Ascending aorta (tissue), 2 donors: ENCODE measurements around the gene ZNF800. TPM values are rescaled to one million over a fixed set of nuclear protein-coding genes. Genes with fewer than 3 reads are reported as not detected.

ENCODE experiments used
- DNase-seq, 2 donors: peaks; one replicate each; pipeline ENCODE4 v3.0.0-alpha.2; 2019; ENCODE audit warnings: low spot score in 2 of 2
- H3K27ac ChIP-seq, 2 donors: fragments of 200-600 bp; sonication (generic); one replicate each; pipeline ENCODE4 v1.5.1; 2016 to 2017; ENCODE audit warnings: mild to moderate bottlenecking in 1 of 2
- H3K27me3 ChIP-seq: fragments of 200-600 bp; sonication (generic); one replicate; pipeline ENCODE4 v1.5.1; 2017
- H3K36me3 ChIP-seq, 2 donors: fragments of 200-600 bp; sonication (generic); one replicate each; pipeline ENCODE4 v1.5.1; 2016
- H3K4me1 ChIP-seq, 2 donors: fragments of 200-600 bp; sonication (generic); one replicate each; pipeline ENCODE4 v1.5.1; 2016 to 2017; ENCODE audit warnings: mild to moderate bottlenecking in 1 of 2
- H3K4me3 ChIP-seq, 2 donors: fragments of 200-600 bp; sonication (generic); one replicate each; pipeline ENCODE4 v1.5.1; 2016 to 2017; ENCODE audit warnings: mild to moderate bottlenecking in 1 of 2
- H3K9me3 ChIP-seq, 2 donors: fragments of 200-600 bp; sonication (generic); one replicate each; pipeline ENCODE4 v1.5.1; 2016
- intact Hi-C: fragments of 100-400 bp; cut with DNase I; formaldehyde crosslinking; loops from one replicate; pipeline ENCODE4 v1.15.1; 2023
- total RNA-seq: library from RNA; depleted of rRNA; stranded (reverse); fragments of >200 nt; gene quantifications from one replicate; pipeline ENCODE4 v1.1.0, GENCODE V29; 2016
- TF ChIP-seq, protein P1 (sequence below), 3 experiments: fragments of 200-600 bp in 2 of 3; fragments of 450-650 bp in 1 of 3; sonication (generic) in 2 of 3; IDR thresholded peaks; one replicate each; pipeline ENCODE4 v1.5.1; 2016 to 2019; ENCODE audit warnings: antibody characterized with exemption in 3 of 3, mild to moderate bottlenecking in 1 of 3, moderate library complexity in 1 of 3

ZNF800 gene
- total RNA-seq, 1 donor from 2014 or later = 36.9 TPM

- H3K36me3 ChIP-seq = peaks cover 0 to 9% of the 10 kb centered on the region in 2 donors
- H3K9me3 ChIP-seq = no peaks in the 10 kb centered on the region
- intact Hi-C loops = no loop called here
- no peak overlapping the region for H3K4me3 ChIP-seq
- H3K27me3 ChIP-seq = no peaks in the 10 kb centered on the region
- TF ChIP-seq, protein P1, sequence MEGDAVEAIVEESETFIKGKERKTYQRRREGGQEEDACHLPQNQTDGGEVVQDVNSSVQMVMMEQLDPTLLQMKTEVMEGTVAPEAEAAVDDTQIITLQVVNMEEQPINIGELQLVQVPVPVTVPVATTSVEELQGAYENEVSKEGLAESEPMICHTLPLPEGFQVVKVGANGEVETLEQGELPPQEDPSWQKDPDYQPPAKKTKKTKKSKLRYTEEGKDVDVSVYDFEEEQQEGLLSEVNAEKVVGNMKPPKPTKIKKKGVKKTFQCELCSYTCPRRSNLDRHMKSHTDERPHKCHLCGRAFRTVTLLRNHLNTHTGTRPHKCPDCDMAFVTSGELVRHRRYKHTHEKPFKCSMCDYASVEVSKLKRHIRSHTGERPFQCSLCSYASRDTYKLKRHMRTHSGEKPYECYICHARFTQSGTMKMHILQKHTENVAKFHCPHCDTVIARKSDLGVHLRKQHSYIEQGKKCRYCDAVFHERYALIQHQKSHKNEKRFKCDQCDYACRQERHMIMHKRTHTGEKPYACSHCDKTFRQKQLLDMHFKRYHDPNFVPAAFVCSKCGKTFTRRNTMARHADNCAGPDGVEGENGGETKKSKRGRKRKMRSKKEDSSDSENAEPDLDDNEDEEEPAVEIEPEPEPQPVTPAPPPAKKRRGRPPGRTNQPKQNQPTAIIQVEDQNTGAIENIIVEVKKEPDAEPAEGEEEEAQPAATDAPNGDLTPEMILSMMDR (IDR thresholded peaks at IDR 0.05) = no peak
- no peaks in the 10 kb centered on the region for H3K4me1 ChIP-seq
- no peak overlapping the region for H3K27ac ChIP-seq
- DNase-seq = no peak
Measured at GRCh38 chr7:127379642-127380041, 12.9 kb downstream of the ZNF800 start.

DNA sequence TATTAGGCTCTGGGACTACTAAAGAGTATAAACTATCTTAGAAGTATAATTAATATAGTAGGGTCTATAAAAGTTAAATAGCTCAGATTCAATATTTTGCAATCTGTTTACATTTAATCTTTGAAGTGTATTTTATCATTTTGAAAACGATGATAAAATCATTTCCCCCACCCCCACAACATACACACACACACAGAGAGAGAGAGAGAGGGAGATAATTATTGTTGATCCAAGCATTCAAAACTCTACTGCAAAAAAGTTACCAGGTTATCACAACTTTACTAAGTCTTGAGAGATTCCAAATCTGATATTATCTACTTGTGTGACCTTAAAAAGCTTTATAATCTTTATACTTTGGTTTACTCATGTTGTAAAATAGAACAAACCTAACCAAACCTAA lies 14.0 kb downstream of the ZNF800 start:
- TF ChIP-seq, protein P1 (IDR thresholded peaks at IDR 0.05) = no peak
- Histone ChIP-seq H3K36me3 (peaks cover 9 to 20% of the 10 kb centered on the region in 2 donors), H3K27me3 (no peaks in the 10 kb centered on the region), H3K4me1 (no peaks in the 10 kb centered on the region), H3K4me3 (no peak overlapping the region), H3K9me3 (no peaks in the 10 kb centered on the region), H3K27ac (no peak overlapping the region)
- intact Hi-C loops = no loop called here
- DNase-seq = no peak

DNA sequence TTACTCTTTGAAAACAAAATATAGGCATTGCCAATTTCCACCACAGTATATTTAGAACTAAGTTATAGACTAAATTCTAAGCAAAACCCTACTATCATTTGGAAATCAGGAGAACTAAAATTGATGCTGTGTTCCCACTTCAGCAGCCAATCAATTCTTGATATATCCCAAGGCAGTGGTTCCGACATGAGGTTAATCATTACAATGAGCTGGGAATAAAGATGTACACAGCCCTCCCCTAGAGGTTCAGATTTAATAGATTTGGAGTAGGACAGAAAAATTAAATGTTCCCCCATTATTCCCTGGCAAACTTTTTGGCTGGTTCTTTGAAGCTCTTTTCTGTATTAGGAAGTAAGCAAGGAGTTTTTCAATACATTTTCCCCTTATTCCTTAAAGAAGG lies 15.1 kb downstream of the ZNF800 start:
- H3K4me1 ChIP-seq = no peaks in the 10 kb centered on the region
- intact Hi-C loops = no loop called here
- H3K27ac ChIP-seq = no peak overlapping the region
- H3K9me3 ChIP-seq = no peaks in the 10 kb centered on the region
- no peak for DNase-seq
- TF ChIP-seq, protein P1 (IDR thresholded peaks at IDR 0.05) = no peak
- H3K36me3 ChIP-seq = peaks cover 12 to 27% of the 10 kb centered on the region in 2 donors
- H3K27me3 ChIP-seq = no peaks in the 10 kb centered on the region
- no peak overlapping the region for H3K4me3 ChIP-seq

DNA sequence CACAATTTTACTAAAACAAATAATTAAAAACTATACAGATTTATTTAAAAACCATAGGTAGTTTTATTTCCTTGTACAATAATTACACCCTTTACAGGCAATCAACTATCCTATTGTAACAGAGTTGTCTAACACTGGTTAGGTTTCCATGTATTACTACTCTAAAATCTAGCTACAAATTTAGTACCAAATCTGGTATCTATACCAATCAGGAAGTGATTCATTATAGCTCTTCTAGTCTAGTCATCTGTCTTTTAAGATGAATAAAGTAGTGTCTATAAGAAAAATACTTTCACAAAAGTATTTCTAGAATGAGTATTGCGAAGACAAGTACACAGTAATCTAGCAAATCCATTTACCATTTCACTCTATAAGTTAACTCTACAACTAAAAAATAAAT lies 16.9 kb downstream of the ZNF800 start:
- Histone ChIP-seq H3K4me3 (no peak overlapping the region), H3K9me3 (no peaks in the 10 kb centered on the region), H3K4me1 (no peaks in the 10 kb centered on the region), H3K36me3 (peaks cover 19 to 38% of the 10 kb centered on the region in 2 donors), H3K27me3 (no peaks in the 10 kb centered on the region), H3K27ac (no peak overlapping the region)
- intact Hi-C loops = no loop called here
- no peak for DNase-seq
- TF ChIP-seq, protein P1 (IDR thresholded peaks at IDR 0.05) = no peak

- Histone ChIP-seq H3K4me1 (no peaks in the 10 kb centered on the region), H3K27ac (no peak overlapping the region), H3K4me3 (no peak overlapping the region), H3K9me3 (no peaks in the 10 kb centered on the region), H3K27me3 (no peaks in the 10 kb centered on the region), H3K36me3 (peaks cover 6 to 34% of the 10 kb centered on the region in 2 donors)
- intact Hi-C loops = no loop called here
- no peak for DNase-seq
- TF ChIP-seq, protein P1 (IDR thresholded peaks at IDR 0.05) = no peak
Measured at GRCh38 chr7:127367679-127368078, 24.8 kb downstream of the ZNF800 start.

- Histone ChIP-seq H3K4me1 (no peaks in the 10 kb centered on the region), H3K36me3 (peaks cover 6 to 25% of the 10 kb centered on the region in 2 donors), H3K4me3 (no peak overlapping the region), H3K9me3 (no peaks in the 10 kb centered on the region), H3K27me3 (no peaks in the 10 kb centered on the region), H3K27ac (no peak overlapping the region)
- intact Hi-C loops = no loop called here
- TF ChIP-seq, protein P1 (IDR thresholded peaks at IDR 0.05) = no peak
- no peak for DNase-seq
Measured at GRCh38 chr7:127366680-127367079, 25.8 kb downstream of the ZNF800 start.
